HG02884 (cell line): ENCODE measurements around the gene TMCO5A.
"Not testable (repeated sequence)": the region's sequence is repeated elsewhere in the genome, so short reads cannot be mapped to it uniquely, and the experiment has no call there.

Source experiments
- ATAC-seq: cut with Tn5 transposase; IDR thresholded peaks from one replicate; pipeline ENCODE4 v1.9.1; 2021; ENCODE audit warnings: mild to moderate bottlenecking, moderate library complexity; ENCODE audit not compliant: unreplicated experiment

Gene TMCO5A

GRCh38 chr15:37934340-37934739 is at the start of gene TMCO5A:
Gene TMCO5A (plus strand): TSS chr15:37934640. CDS start chr15:37936324, 1,684 bp downstream.
- no peak for ATAC-seq

GRCh38 chr15:37885651-37886050 is 48.8 kb upstream of the TMCO5A start:
- no peak for ATAC-seq

DNA sequence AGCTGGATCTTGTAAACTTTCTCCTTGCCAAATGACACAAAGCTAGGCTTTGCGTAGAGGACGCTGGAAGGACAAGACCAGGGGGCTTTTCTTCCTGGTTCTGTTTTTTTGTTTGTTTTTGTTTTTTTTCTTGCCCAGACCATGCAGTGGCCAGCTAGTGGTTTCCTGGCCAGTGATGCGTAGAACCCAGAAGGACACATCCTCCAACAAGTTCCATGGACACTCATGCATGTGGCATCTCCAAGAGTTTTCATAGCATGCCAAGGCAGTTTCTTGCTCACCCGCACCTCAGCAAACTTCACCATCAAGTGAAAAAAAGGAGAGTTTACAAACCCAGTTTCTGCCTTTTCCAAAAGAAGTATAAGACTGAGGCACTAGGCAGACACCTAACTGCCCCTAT is 46.1 kb upstream of the TMCO5A start:
- no peak for ATAC-seq

- ATAC-seq = peak; percentile 47
Observed at GRCh38 chr15:37891766-37892368, 42.6 kb upstream of the TMCO5A start.

GRCh38 chr15:37893309-37893708 is 41.1 kb upstream of the TMCO5A start:
- ATAC-seq = no peak

DNA sequence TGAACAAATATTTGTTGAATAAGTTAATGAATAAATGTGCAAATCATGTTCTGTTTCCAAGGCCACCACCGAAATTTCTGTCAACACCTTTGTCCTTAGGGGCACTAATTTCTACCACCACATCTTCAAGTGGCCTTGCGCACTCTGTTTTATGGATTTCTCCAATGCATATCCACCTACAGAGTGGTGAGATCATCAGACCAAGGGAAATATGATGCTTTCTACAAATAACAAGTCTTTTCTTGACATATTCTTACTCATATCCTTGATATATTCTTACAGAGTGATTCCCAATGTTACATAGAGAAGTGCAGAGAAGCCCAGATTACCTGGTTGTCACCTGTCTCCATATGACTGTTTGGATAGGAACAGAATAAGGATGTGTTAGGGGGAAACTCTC is 36.1 kb upstream of the TMCO5A start:
- ATAC-seq = no peak

- no peak for ATAC-seq
Observed at GRCh38 chr15:37900326-37901221, 33.9 kb upstream of the TMCO5A start.

DNA sequence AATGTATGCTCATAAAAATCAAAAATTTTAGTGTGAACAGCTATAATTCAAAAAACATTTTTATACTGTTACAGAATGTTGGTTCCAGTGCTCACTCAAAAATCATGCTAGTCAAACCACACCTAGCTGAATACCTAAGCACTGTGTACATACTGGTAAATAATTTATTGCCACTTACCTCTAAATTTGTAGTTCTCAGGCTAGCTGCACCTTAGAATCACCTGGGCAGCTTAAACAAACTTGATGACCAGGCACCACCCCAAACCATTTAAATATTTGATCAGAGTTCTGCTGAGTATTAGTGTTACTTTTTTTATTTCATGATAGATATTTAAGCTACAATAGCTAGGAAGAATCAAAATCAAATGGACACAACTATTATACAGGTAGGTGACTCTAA is 32.3 kb upstream of the TMCO5A start:
- ATAC-seq = no peak

- ATAC-seq = no peak
Observed at GRCh38 chr15:37903919-37904625, 30.4 kb upstream of the TMCO5A start.

GRCh38 chr15:37907136-37907535 is 27.3 kb upstream of the TMCO5A start:
- no peak for ATAC-seq

- no peak for ATAC-seq
Observed at GRCh38 chr15:37921527-37922385, 12.7 kb upstream of the TMCO5A start.

GRCh38 chr15:37926136-37926535 is 8.3 kb upstream of the TMCO5A start:
- ATAC-seq = no peak

DNA sequence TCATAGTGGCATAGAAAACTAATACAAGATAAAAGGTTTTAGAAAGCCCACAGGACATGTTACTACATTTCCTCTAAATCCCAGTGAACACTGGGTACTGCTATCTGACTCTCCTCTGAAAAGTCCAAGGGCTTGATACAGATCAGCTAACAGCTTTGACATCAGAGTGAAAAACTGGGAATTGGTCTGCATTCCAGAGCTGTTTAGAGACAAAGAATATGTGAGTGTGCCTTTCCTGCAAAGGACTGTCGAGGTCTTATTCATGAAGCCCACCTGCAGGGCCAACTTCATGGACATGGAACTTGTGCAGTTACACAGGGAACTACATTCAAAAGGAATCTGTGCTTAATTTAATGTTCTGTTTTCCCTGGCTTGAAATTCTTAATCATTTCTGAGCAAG is 5.2 kb upstream of the TMCO5A start:
- ATAC-seq = no peak

DNA sequence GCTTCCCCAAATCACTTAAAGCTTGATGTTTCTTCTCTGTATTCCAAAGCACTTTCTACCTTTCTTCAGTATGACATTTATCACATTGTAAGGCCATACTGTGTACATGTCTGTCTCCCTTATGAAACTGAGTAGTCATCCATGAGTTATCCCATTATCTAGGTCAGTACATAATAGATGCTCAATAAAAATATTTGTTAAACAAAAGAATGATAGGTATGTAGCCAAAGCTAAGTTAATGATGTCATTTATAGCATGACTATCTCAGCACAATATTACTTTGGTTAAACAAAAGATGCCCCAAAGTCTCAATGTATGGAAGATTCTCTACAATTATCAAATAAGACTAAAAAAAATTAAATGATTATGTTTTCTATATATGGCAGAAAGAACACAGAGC is 3.1 kb upstream of the TMCO5A start:
- ATAC-seq = no peak

- ATAC-seq = no peak
Observed at GRCh38 chr15:37931868-37932267, 2.6 kb upstream of the TMCO5A start.

- ATAC-seq = no peak
Observed at GRCh38 chr15:37932549-37932948, 1.9 kb upstream of the TMCO5A start.

DNA sequence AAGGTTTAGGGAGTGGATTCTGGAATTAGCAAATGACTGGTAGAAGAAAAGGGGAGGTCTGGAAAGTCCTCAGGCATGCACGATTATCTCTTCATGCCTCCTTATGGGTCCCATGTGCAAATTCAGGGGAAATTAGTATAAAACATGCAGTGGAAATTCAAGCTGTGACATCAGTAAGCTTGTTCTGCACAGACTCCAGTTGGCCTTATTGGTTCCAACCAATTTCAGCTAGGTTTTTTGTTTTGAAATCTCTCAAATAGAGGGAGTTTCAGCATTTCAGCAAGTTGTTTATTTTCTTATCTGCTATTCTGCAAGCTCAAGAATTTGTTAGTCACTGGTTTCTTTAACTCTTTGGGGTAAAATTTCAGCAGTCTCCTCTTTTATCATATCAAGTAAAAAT is 774 bp upstream of the TMCO5A start:
- no peak for ATAC-seq

DNA sequence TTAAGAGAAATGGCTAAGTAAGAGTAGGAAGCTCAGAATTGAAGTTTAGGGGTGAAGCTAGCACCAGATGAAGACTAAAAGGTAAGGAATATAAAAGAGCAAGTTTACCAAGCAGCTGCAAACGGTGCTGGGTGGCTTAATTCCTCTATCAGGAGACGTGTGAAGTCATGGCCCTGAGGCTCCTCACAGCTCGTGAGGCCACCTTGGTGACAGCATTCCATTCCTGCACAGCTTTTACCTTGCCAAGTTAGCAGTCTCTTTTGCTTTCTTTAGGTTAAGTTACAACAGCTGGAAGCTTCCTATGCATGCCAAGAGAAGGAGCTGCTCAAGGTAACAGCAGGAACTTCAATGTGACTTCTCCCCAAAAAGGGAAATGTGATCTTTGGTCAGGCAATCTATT is 6.4 kb downstream of the TMCO5A start:
- ATAC-seq = no peak

- ATAC-seq = no peak
Observed at GRCh38 chr15:37941779-37942178, 7.3 kb downstream of the TMCO5A start.

DNA sequence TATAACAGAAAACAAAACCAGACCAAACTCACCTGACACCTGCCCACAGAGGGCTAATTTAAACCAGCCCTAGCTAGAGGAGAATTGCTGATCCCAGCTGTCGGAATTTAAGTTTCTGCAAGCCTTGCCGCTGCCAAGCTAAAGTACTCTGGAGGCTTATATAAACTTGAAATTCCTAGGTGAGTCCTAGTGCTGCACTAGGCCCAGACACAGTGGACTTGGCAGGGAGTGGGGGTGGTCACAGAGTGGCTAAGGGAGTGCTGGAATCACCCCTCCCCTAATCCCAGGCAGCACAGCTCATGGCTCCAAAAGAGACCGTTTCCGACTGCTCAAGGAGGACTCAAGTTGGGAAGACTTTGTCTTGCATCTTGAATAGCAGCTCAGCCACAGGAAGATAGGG is 17.6 kb downstream of the TMCO5A start:
- ATAC-seq = no peak

DNA sequence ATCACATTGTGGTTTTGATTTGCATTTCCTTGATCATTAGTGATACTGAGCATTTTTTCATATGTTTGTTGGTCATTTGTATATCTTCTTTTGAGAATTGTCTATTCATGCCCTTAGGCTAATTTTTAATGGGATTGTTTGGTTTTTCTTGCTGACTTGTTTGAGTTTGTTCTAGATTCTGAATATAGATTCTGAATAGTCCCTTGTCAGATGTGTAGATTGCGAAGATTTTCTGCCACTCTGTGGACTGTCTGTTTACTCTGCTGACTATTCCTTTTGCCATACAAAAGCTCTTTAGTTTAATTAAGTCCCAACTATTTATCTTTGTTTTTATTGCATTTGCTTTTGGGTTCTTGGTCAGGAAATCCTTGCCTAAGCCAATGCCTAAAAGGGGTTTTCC is 26.3 kb downstream of the TMCO5A start:
- ATAC-seq = not testable (repeated sequence)
